ENCODE results near the gene TASL.

GRCh38 chrX:30586516-30586915 is 8.9 kb upstream of the TASL start:
- TF ChIP-seq CTCF (IDR thresholded peaks at IDR 0.05) = no peak
- TF ChIP-seq POLR2A (IDR thresholded peaks at IDR 0.05) = no peak
- no peak for TF ChIP-seq POLR2AphosphoS5 (IDR thresholded peaks at IDR 0.05; ENCODE audit: insufficient read depth in 1 of 2, low read depth in 1 of 2)
